Mesendoderm (in vitro differentiated cells): ENCODE results near the gene ADRA2C.
"Not testable (repeated sequence)": the region's sequence is repeated elsewhere in the genome, so short reads cannot be mapped to it uniquely, and the experiment has no call there.

Experiments used
- DNase-seq: peaks from one replicate; pipeline ENCODE4 v3.0.0; 2013
- H2AK5ac ChIP-seq: 2 replicates; pipeline ENCODE4 v1.6.1; 2013; ENCODE audit warnings: low read length, inconsistent platforms
- H2BK120ac ChIP-seq: 2 replicates; pipeline ENCODE4 v1.6.1; 2013; ENCODE audit warnings: low read depth, mild to moderate bottlenecking, low read length, moderate library complexity, mixed read lengths
- H2BK15ac ChIP-seq: replicated peaks from 2 replicates; pipeline ENCODE4 v1.6.1; 2013; ENCODE audit warnings: low read depth, mild to moderate bottlenecking, moderate library complexity
- H2BK5ac ChIP-seq: 2 replicates; pipeline ENCODE4 v1.6.1; 2013; ENCODE audit warnings: low read length, inconsistent platforms
- H3K18ac ChIP-seq: 2 replicates; pipeline ENCODE4 v1.6.1; 2013; ENCODE audit warnings: mild to moderate bottlenecking, low read length, mixed read lengths
- H3K23ac ChIP-seq: one replicate; pipeline ENCODE4 v1.6.1; 2013; ENCODE audit warnings: low read length
- H3K27ac ChIP-seq: 2 replicates; pipeline ENCODE4 v1.5.1; 2013; ENCODE audit warnings: low read depth, mild to moderate bottlenecking, inconsistent platforms, low read length, moderate library complexity
- H3K27me3 ChIP-seq: 2 replicates; pipeline ENCODE4 v1.6.1; 2013; ENCODE audit warnings: low read length, control low read depth, mild to moderate bottlenecking, inconsistent platforms; ENCODE audit not compliant: insufficient read depth, poor library complexity
- H3K36me3 ChIP-seq: 2 replicates; pipeline ENCODE4 v1.6.1; 2013; ENCODE audit warnings: low read length, inconsistent platforms; ENCODE audit not compliant: control insufficient read depth, insufficient read depth
- H3K4ac ChIP-seq: one replicate; pipeline ENCODE4 v1.6.1; 2013; ENCODE audit warnings: low read depth, mild to moderate bottlenecking, low read length, moderate library complexity
- H3K4me1 ChIP-seq: 2 replicates; pipeline ENCODE4 v1.6.1; 2013; ENCODE audit warnings: low read depth, low read length, inconsistent platforms; ENCODE audit not compliant: control insufficient read depth
- H3K4me2 ChIP-seq: 2 replicates; pipeline ENCODE4 v1.6.1; 2013; ENCODE audit warnings: low read length
- H3K4me3 ChIP-seq: 2 replicates; pipeline ENCODE4 v1.5.1; 2013; ENCODE audit warnings: mild to moderate bottlenecking, low read length
- H3K56ac ChIP-seq: one replicate; pipeline ENCODE4 v1.6.1; 2013; ENCODE audit warnings: low read length
- H3K79me1 ChIP-seq: 2 replicates; pipeline ENCODE4 v1.6.1; 2013; ENCODE audit warnings: low read length, inconsistent platforms
- H3K79me2 ChIP-seq: 2 replicates; pipeline ENCODE4 v1.6.1; 2013; ENCODE audit warnings: mild to moderate bottlenecking, low read length; ENCODE audit not compliant: control insufficient read depth, insufficient read depth
- H3K9ac ChIP-seq: 2 replicates; pipeline ENCODE4 v1.6.1; 2013; ENCODE audit warnings: low read length, inconsistent platforms
- H4K5ac ChIP-seq: one replicate; pipeline ENCODE4 v1.6.1; 2013; ENCODE audit warnings: low read length
- H4K8ac ChIP-seq: one replicate; pipeline ENCODE4 v1.6.1; 2013; ENCODE audit warnings: low read depth, mild to moderate bottlenecking, control low read depth, low read length, moderate library complexity
- WGBS: extraction: QIAGEN DNeasy Blood & Tissue Kit; methylation state at CpG from one replicate; pipeline ENCODE4 v1.1.7; 2013; ENCODE audit warnings: low lambda C conversion rate, missing lambda C conversion rate; ENCODE audit not compliant: insufficient coverage; ENCODE audit errors: extremely low coverage; 5-methylcytosine and 5-hydroxymethylcytosine counted together

ADRA2C gene

GRCh38 chr4:3813151-3814052, 47.2 kb downstream of the ADRA2C start:
- H3K79me2 ChIP-seq: no peaks in the 10 kb centered on the region
- no peak overlapping the region for H4K5ac ChIP-seq
- H3K23ac ChIP-seq: no peak overlapping the region
- no peaks in the 10 kb centered on the region for H3K27me3 ChIP-seq
- no peak overlapping the region for H3K4ac ChIP-seq
- H2AK5ac ChIP-seq: no peak overlapping the region
- no peaks in the 10 kb centered on the region for H3K79me1 ChIP-seq
- H3K4me3 ChIP-seq: no peak overlapping the region
- no peak overlapping the region for H2BK15ac ChIP-seq
- H3K56ac ChIP-seq: no peak overlapping the region
- H3K4me2 ChIP-seq: no peak overlapping the region
- DNase-seq: no peak
- H2BK5ac ChIP-seq: no peak overlapping the region
- no peak overlapping the region for H3K18ac ChIP-seq
- H4K8ac ChIP-seq: no peak overlapping the region
- no peak overlapping the region for H3K27ac ChIP-seq
- no peaks in the 10 kb centered on the region for H3K36me3 ChIP-seq
- H3K4me1 ChIP-seq: no peaks in the 10 kb centered on the region
- H3K9ac ChIP-seq: no peak overlapping the region
- no peak overlapping the region for H2BK120ac ChIP-seq
- WGBS: no CpG with 5 or more reads among the region's 29 CpGs

GRCh38 chr4:3814053-3814570, 47.9 kb downstream of the ADRA2C start:
- Histone ChIP-seq H3K79me1 (no peaks in the 10 kb centered on the region), H2BK15ac (no peak overlapping the region), H4K8ac (no peak overlapping the region), H3K23ac (no peak overlapping the region), H2BK120ac (no peak overlapping the region), H3K9ac (no peak overlapping the region), H3K18ac (no peak overlapping the region), H3K27me3 (no peaks in the 10 kb centered on the region), H2BK5ac (no peak overlapping the region), H3K4ac (no peak overlapping the region), H3K56ac (no peak overlapping the region), H3K36me3 (no peaks in the 10 kb centered on the region), H3K27ac (no peak overlapping the region), H3K79me2 (no peaks in the 10 kb centered on the region), H3K4me1 (no peaks in the 10 kb centered on the region), H3K4me3 (no peak overlapping the region), H4K5ac (no peak overlapping the region), H3K4me2 (no peak overlapping the region), H2AK5ac (no peak overlapping the region)
- no CpG with 5 or more reads among the region's 6 CpGs for WGBS
- DNase-seq: no peak

- H2BK15ac ChIP-seq, H3K79me1 ChIP-seq, H4K5ac ChIP-seq, H3K4ac ChIP-seq, H3K4me1 ChIP-seq, H3K4me2 ChIP-seq, H2BK5ac ChIP-seq, H3K23ac ChIP-seq, H3K27me3 ChIP-seq, H3K36me3 ChIP-seq, H4K8ac ChIP-seq, H3K56ac ChIP-seq, H3K9ac ChIP-seq, H3K18ac ChIP-seq, H2BK120ac ChIP-seq, H3K27ac ChIP-seq, H3K4me3 ChIP-seq, H3K79me2 ChIP-seq, H2AK5ac ChIP-seq, DNase-seq: not testable (repeated sequence)
Measured at GRCh38 chr4:3814838-3815237, 48.7 kb downstream of the ADRA2C start.

GRCh38 chr4:3816256-3816825, 50.2 kb downstream of the ADRA2C start:
- Histone ChIP-seq H2BK15ac (no peak overlapping the region), H3K27me3 (no peaks in the 10 kb centered on the region), H3K9ac (no peak overlapping the region), H3K4ac (no peak overlapping the region), H3K79me1 (no peaks in the 10 kb centered on the region), H3K18ac (no peak overlapping the region), H3K27ac (no peak overlapping the region), H2BK120ac (no peak overlapping the region), H3K4me2 (no peak overlapping the region), H4K5ac (no peak overlapping the region), H3K79me2 (no peaks in the 10 kb centered on the region), H3K36me3 (no peaks in the 10 kb centered on the region), H2AK5ac (no peak overlapping the region), H2BK5ac (no peak overlapping the region), H3K23ac (no peak overlapping the region), H4K8ac (no peak overlapping the region), H3K56ac (no peak overlapping the region), H3K4me1 (no peaks in the 10 kb centered on the region), H3K4me3 (no peak overlapping the region)
- no CpG with 5 or more reads among the region's 8 CpGs for WGBS
- DNase-seq: no peak

GRCh38 chr4:3816983-3817960, 51.1 kb downstream of the ADRA2C start:
- no peaks in the 10 kb centered on the region for H3K79me1 ChIP-seq
- no peak for DNase-seq
- no peak overlapping the region for H3K4me3 ChIP-seq
- H3K27ac ChIP-seq: no peak overlapping the region
- H3K4me2 ChIP-seq: no peak overlapping the region
- no CpG with 5 or more reads among the region's 12 CpGs for WGBS
- H2AK5ac ChIP-seq: no peak overlapping the region
- H2BK15ac ChIP-seq: no peak overlapping the region
- no peak overlapping the region for H3K9ac ChIP-seq
- H3K79me2 ChIP-seq: no peaks in the 10 kb centered on the region
- no peaks in the 10 kb centered on the region for H3K27me3 ChIP-seq
- H3K36me3 ChIP-seq: no peaks in the 10 kb centered on the region
- H4K8ac ChIP-seq: no peak overlapping the region
- H3K23ac ChIP-seq: no peak overlapping the region
- no peak overlapping the region for H3K4ac ChIP-seq
- H4K5ac ChIP-seq: no peak overlapping the region
- H3K56ac ChIP-seq: no peak overlapping the region
- H2BK120ac ChIP-seq: no peak overlapping the region
- no peak overlapping the region for H2BK5ac ChIP-seq
- H3K18ac ChIP-seq: no peak overlapping the region
- no peaks in the 10 kb centered on the region for H3K4me1 ChIP-seq
